Osteocyte (in vitro differentiated cells): Measurements from ENCODE around the gene IARS1. TPM values are rescaled to one million over a fixed set of nuclear protein-coding genes. Genes with fewer than 3 reads are reported as not detected.

Experiments used
- DNase-seq: peaks from one replicate; pipeline ENCODE4 v3.0.0; 2021; ENCODE audit warnings: mixed read lengths; ENCODE audit not compliant: unreplicated experiment; ENCODE audit errors: extremely low spot score
- H3K27ac Mint-ChIP-seq: one replicate; pipeline ENCODE4 v1.8.0; 2021; ENCODE audit warnings: mild to moderate bottlenecking, mixed read lengths; ENCODE audit not compliant: unreplicated experiment
- H3K27me3 Mint-ChIP-seq: one replicate; pipeline ENCODE4 v1.8.0; 2021; ENCODE audit warnings: mixed read lengths; ENCODE audit not compliant: unreplicated experiment
- H3K36me3 Mint-ChIP-seq: one replicate; pipeline ENCODE4 v1.8.0; 2021; ENCODE audit warnings: mixed read lengths; ENCODE audit not compliant: unreplicated experiment
- H3K4me1 Mint-ChIP-seq: one replicate; pipeline ENCODE4 v1.8.0; 2021; ENCODE audit warnings: mixed read lengths; ENCODE audit not compliant: unreplicated experiment
- H3K4me3 Mint-ChIP-seq: one replicate; pipeline ENCODE4 v1.8.0; 2021; ENCODE audit warnings: mild to moderate bottlenecking, moderate library complexity, mixed read lengths; ENCODE audit not compliant: unreplicated experiment
- H3K9me3 Mint-ChIP-seq: one replicate; pipeline ENCODE4 v1.8.0; 2021; ENCODE audit warnings: mixed read lengths; ENCODE audit not compliant: unreplicated experiment
- CTCF ChIP-seq: fragments of 200-600 bp; sonication (generic); IDR thresholded peaks from 2 replicates; pipeline ENCODE4 v1.5.0; 2021; ENCODE audit warnings: antibody characterized with exemption, mild to moderate bottlenecking, moderate library complexity
- total RNA-seq: library from RNA; stranded (reverse); gene quantifications from 2 replicates; pipeline ENCODE4 v1.2.1, GENCODE V29; 2021

The IARS1 gene
- total RNA-seq, 1 donor from 2014 or later = 212 TPM

- Mint-ChIP-seq H3K27me3 (no peaks in the 10 kb centered on the region), H3K27ac (no peak overlapping the region), H3K4me1 (peaks cover 1% of the 10 kb centered on the region), H3K9me3 (no peaks in the 10 kb centered on the region), H3K36me3 (peaks cover 73% of the 10 kb centered on the region), H3K4me3 (no peak overlapping the region)
- no peak for DNase-seq
- TF ChIP-seq CTCF = no peak
Measured at GRCh38 chr9:92279302-92279701, 14.2 kb downstream of the IARS1 start.

DNA sequence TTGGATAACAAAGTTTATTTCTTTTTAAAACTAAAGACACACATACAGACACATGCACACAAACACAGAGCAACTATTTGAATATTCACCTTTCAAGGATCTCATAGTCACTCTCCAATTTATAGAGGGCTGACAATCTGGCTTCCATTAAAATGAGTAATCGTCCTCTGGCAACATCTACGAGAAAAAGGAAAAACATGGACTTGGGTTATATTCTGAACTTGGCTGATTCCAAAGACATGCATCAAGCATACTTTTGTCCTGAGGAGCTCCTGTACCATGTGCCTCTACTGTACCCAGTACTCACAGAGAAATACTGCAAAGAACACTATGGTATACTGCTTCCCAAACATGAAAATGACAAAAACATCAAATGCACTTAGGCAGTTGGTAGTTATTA, 15.4 kb downstream of the IARS1 start:
- no peak for TF ChIP-seq CTCF
- peaks cover 1% of the 10 kb centered on the region for H3K4me1 Mint-ChIP-seq
- H3K27me3 Mint-ChIP-seq = no peaks in the 10 kb centered on the region
- no peak for DNase-seq
- H3K36me3 Mint-ChIP-seq = peaks cover 79% of the 10 kb centered on the region
- H3K27ac Mint-ChIP-seq = no peak overlapping the region
- no peak overlapping the region for H3K4me3 Mint-ChIP-seq
- no peaks in the 10 kb centered on the region for H3K9me3 Mint-ChIP-seq

DNA sequence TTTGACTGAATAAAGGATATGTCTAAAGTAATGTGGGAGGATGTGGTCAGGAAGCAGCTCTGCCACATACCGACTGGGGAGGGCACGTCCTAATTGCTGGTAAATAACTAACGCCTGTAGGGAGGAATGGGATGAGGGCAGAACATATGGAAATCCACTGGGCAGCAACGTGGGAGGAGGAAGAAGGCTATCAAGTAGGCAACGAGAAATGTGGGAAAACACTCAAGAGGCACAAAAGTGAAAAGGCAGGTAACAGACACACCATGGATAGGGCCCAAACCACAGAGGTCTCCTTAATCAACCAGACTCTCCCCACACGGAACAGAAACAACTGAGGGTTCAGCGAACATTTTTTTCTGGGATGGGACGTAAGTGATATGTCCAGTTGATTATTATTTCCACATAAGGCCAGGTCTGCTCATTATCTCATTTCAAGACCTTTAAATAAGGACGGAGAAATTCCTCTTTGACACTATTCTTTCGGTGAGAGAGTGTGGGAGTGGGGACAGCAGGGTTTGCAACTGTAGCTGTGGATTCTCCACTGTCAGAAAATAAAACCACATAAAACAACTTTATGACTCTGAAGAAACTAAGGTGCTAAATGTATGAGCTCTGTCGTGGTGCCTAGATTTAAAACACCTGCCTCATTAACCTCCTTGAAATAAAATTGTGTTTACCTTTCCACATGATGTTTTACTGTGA, 17.0 kb downstream of the IARS1 start:
- no peak for TF ChIP-seq CTCF
- H3K36me3 Mint-ChIP-seq = peaks cover 79% of the 10 kb centered on the region
- peaks cover 1% of the 10 kb centered on the region for H3K4me1 Mint-ChIP-seq
- no peak overlapping the region for H3K4me3 Mint-ChIP-seq
- H3K27me3 Mint-ChIP-seq = no peaks in the 10 kb centered on the region
- H3K9me3 Mint-ChIP-seq = no peaks in the 10 kb centered on the region
- H3K27ac Mint-ChIP-seq = no peak overlapping the region
- no peak for DNase-seq

DNA sequence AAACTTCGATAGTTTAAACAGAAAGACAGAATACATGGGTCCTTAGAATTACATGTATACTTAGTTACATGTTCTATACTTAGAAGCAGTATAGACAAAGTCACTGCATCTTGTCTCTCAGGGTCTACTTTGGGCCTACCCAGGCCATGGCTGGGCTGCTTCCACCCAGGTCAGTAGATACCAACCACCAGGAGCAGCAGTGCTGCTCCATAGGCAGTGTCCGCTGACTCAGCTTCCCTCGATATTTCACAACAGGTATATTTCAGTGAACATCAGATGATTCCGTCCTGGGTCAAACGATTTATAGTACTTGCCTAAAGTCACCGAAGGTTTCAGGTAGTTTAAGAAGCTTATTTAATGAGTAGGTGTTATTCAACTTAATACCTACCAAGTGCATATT, 18.0 kb downstream of the IARS1 start:
- no peak for DNase-seq
- Mint-ChIP-seq H3K27ac (no peak overlapping the region), H3K9me3 (no peaks in the 10 kb centered on the region), H3K36me3 (peaks cover 80% of the 10 kb centered on the region), H3K4me1 (peaks cover 1% of the 10 kb centered on the region), H3K4me3 (no peak overlapping the region), H3K27me3 (no peaks in the 10 kb centered on the region)
- no peak for TF ChIP-seq CTCF

DNA sequence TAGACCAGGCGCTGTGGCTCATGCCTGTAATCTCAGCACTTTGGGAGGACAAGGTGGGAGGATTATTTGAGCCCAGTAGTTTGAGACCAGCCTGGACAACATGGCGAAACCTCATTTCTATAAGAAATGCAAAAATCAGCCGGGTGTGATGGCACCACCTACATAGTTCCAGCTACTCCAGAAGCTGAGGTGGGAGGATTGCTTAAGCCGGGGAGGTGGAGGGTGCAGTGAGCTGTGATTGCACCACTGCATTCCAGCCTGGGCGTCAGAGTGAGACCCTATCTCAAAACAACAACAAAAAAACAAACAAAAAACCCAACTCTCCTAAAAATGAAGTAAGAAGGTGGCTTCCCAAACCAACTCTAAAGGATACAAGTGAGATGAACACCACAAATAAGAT, 23.0 kb downstream of the IARS1 start:
- Mint-ChIP-seq H3K4me1 (no peaks in the 10 kb centered on the region), H3K4me3 (no peak overlapping the region), H3K27me3 (no peaks in the 10 kb centered on the region), H3K27ac (no peak overlapping the region), H3K36me3 (peaks cover 74% of the 10 kb centered on the region), H3K9me3 (no peaks in the 10 kb centered on the region)
- no peak for TF ChIP-seq CTCF
- DNase-seq = no peak
